Gastroesophageal sphincter (tissue), 4 donors: ENCODE results near the gene TMEM87A. TPM values are rescaled to one million over a fixed set of nuclear protein-coding genes. Genes with fewer than 3 reads are reported as not detected.

Source experiments
- ATAC-seq: fragments of 150-250 bp; one replicate; pipeline ENCODE4 v1.9.1; 2016; ENCODE audit warnings: mild to moderate bottlenecking, moderate library complexity
- H3K27ac ChIP-seq, 4 donors: fragments of 200-600 bp; sonication (generic) in 3 of 4; 1 replicate in 3 of 4; 2 replicates in 1 of 4; pipeline ENCODE4 v1.5.1; 2016 to 2019
- H3K27me3 ChIP-seq: fragments of 200-600 bp; sonication (generic); one replicate; pipeline ENCODE4 v1.5.1; 2019
- H3K36me3 ChIP-seq, 2 donors: fragments of 200-600 bp; sonication (generic); one replicate each; pipeline ENCODE4 v1.5.1; 2019; ENCODE audit warnings: control low read depth in 1 of 2
- H3K4me1 ChIP-seq, 3 donors: fragments of 200-600 bp; sonication (generic); 1 replicate in 2 of 3; 2 replicates in 1 of 3; pipeline ENCODE4 v1.5.1; 2016 to 2019; ENCODE audit warnings: control low read depth in 2 of 3
- H3K4me3 ChIP-seq, 2 donors: fragments of 200-600 bp; sonication (generic); one replicate each; pipeline ENCODE4 v1.5.1; 2019; ENCODE audit warnings: mild to moderate bottlenecking in 1 of 2, moderate library complexity in 1 of 2
- H3K9me3 ChIP-seq, 3 donors: fragments of 200-600 bp; sonication (generic); one replicate each; pipeline ENCODE4 v1.5.1; 2017 to 2019; ENCODE audit warnings: control low read depth in 2 of 3
- EP300 ChIP-seq: sonication (generic); formaldehyde crosslinking; IDR thresholded peaks from one replicate; pipeline ENCODE4 v1.6.1; 2017; ENCODE audit warnings: antibody characterized with exemption, mild to moderate bottlenecking
- POLR2A ChIP-seq, 2 donors: fragments of 450-650 bp; IDR thresholded peaks; one replicate each; pipeline ENCODE4 v1.6.1; 2017; ENCODE audit warnings: antibody characterized with exemption in 2 of 2, mild to moderate bottlenecking in 2 of 2, moderate library complexity in 1 of 2
- POLR2AphosphoS5 ChIP-seq: sonication (generic); formaldehyde crosslinking; IDR thresholded peaks from one replicate; pipeline ENCODE4 v1.6.1; 2017; ENCODE audit warnings: antibody characterized with exemption
- WGBS, 2 donors: methylation state at CpG; one replicate each; pipeline ENCODE4 v1.1.5; 2018; ENCODE audit warnings: low coverage in 1 of 2; 5-methylcytosine and 5-hydroxymethylcytosine counted together
- total RNA-seq, 4 donors: library from RNA; depleted of rRNA; stranded (reverse); fragments of >200 nt; gene quantifications; one replicate each; pipeline ENCODE4 v1.1.0, GENCODE V29; 2016
- TF ChIP-seq, protein P1 (sequence below), 4 experiments: fragments of 200-600 bp in 2 of 4; fragments of 450-650 bp in 2 of 4; sonication (generic) in 1 of 4; IDR thresholded peaks; one replicate each; pipeline ENCODE4 v1.5.1; 2017 to 2019; ENCODE audit warnings: antibody characterized with exemption in 4 of 4, mild to moderate bottlenecking in 2 of 4, moderate library complexity in 2 of 4

The TMEM87A gene
- total RNA-seq, 4 donors from 2014 or later = 49.7 to 70.0 (median 65.9) TPM

DNA sequence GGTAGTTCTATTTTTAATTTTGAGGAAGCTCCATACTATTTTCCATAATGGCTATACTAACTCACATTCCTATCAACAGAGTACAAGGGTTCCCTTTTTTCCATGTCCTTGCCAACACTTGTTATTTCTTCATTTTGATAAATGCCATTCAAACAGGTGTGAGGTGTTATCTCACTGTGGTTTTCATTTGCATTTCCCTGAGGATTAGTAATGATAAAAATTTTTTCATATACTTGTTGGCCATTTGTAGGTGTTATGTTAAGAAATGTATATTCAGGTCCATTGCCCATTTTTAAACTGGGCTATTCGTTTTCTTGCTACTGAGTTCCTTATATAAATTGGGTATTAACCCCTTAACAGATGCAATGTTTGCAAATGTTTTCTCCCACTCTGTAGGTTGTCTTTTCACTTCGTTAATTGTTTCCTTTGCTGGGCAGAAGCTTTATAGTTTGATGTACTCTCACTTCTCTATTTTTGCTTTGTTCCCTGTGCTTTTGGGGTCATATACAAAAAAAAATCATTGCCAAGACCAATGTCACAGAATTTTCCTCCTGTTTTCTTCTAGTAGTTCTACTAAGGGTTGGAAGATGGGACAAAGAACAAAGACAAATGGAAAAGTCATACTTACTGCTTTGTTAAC lies 54.2 kb downstream of the TMEM87A start:
- H3K36me3 ChIP-seq = peaks cover 11 to 96% of the 10 kb centered on the region in 2 donors
- H3K27me3 ChIP-seq = no peaks in the 10 kb centered on the region
- no peak for ATAC-seq
- no peaks in the 10 kb centered on the region for H3K9me3 ChIP-seq
- no peak overlapping the region for H3K4me3 ChIP-seq
- TF ChIP-seq EP300 (no peak), POLR2AphosphoS5 (no peak), POLR2A (IDR thresholded peaks at IDR 0.05) (no peak)
- TF ChIP-seq, protein P1, sequence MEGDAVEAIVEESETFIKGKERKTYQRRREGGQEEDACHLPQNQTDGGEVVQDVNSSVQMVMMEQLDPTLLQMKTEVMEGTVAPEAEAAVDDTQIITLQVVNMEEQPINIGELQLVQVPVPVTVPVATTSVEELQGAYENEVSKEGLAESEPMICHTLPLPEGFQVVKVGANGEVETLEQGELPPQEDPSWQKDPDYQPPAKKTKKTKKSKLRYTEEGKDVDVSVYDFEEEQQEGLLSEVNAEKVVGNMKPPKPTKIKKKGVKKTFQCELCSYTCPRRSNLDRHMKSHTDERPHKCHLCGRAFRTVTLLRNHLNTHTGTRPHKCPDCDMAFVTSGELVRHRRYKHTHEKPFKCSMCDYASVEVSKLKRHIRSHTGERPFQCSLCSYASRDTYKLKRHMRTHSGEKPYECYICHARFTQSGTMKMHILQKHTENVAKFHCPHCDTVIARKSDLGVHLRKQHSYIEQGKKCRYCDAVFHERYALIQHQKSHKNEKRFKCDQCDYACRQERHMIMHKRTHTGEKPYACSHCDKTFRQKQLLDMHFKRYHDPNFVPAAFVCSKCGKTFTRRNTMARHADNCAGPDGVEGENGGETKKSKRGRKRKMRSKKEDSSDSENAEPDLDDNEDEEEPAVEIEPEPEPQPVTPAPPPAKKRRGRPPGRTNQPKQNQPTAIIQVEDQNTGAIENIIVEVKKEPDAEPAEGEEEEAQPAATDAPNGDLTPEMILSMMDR (IDR thresholded peaks at IDR 0.05) = no peak
- 25 to 31% methylated on average over 2 of the region's 2 CpGs for WGBS, 2 donors
- H3K4me1 ChIP-seq = no peaks in the 10 kb centered on the region
- no peak overlapping the region for H3K27ac ChIP-seq

DNA sequence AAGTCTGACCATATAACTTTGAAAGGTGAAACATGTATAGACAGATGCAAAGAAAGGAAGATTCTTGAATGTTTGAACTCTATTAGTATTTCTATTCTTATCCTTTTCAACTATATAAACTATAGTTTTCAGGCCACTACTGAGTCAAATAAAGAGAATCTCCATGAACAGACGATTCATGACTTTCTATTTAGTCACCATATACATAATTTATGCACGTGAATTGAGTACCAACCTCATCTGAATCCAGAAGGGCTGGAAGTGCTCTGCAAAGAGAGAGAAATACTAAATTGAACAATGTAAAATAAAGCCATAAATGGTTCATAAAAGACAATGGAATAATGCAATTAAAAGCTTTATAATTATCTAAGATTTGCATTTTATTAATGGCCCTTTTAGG lies 55.7 kb downstream of the TMEM87A start:
- Histone ChIP-seq H3K27me3 (no peaks in the 10 kb centered on the region), H3K36me3 (peaks cover 11 to 93% of the 10 kb centered on the region in 2 donors), H3K9me3 (no peaks in the 10 kb centered on the region), H3K4me1 (no peaks in the 10 kb centered on the region), H3K27ac (no peak overlapping the region), H3K4me3 (no peak overlapping the region)
- TF ChIP-seq, protein P1 (IDR thresholded peaks at IDR 0.05) = no peak
- no peak for TF ChIP-seq EP300
- TF ChIP-seq POLR2AphosphoS5 = no peak
- no peak for TF ChIP-seq POLR2A (IDR thresholded peaks at IDR 0.05)
- ATAC-seq = no peak
- 75 to 78% methylated on average over 2 of the region's 2 CpGs for WGBS, 2 donors

DNA sequence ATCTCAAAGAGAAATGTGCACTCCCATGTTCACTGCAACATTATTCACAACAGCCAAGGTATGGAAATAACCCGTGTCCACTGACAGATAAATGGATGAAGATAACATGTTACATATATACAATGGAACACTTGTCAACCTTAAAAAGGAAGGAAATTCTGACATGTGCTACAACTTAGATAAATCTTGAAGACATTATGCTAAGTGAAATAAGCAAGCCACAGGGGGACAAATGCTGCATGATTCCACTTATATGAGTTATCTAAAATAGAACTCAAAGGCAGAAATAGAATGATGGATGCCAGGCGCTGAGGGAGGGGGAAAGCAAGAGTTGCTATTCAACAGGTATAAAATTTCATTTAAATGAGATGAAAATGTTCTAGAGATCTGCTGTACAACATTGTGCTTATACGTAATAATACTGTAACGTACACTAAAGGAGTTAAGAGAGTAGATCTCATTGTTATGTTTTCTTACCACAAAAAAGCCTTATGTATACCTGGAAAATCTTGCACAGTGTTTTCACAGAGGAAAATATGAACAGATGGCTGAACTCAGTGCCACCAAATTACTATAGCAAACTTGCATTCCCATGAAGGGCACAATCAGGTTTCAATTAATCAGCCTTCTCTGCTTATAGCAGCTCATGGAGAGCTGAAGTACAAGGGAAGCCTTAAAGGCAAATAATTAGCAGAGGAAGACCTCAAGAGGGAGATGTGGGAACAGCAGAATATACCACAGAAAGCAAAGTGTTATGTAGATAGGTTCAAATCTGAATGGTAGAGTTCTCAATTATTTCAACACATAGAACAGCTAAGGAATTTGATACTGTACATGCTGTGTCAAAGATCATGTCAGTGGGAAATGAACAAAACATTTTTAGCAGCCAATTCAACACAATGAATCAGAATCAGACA lies 57.1 kb downstream of the TMEM87A start:
- Histone ChIP-seq H3K36me3 (peaks cover 11 to 93% of the 10 kb centered on the region in 2 donors), H3K9me3 (no peaks in the 10 kb centered on the region), H3K27ac (no peak overlapping the region), H3K4me1 (no peaks in the 10 kb centered on the region), H3K27me3 (no peaks in the 10 kb centered on the region), H3K4me3 (no peak overlapping the region)
- TF ChIP-seq POLR2A (IDR thresholded peaks at IDR 0.05) (no peak), POLR2AphosphoS5 (no peak), EP300 (no peak)
- TF ChIP-seq, protein P1 (IDR thresholded peaks at IDR 0.05) = no peak
- WGBS, 2 donors = 77 to 82% methylated on average over 4 of the region's 4 CpGs
- ATAC-seq = no peak

DNA sequence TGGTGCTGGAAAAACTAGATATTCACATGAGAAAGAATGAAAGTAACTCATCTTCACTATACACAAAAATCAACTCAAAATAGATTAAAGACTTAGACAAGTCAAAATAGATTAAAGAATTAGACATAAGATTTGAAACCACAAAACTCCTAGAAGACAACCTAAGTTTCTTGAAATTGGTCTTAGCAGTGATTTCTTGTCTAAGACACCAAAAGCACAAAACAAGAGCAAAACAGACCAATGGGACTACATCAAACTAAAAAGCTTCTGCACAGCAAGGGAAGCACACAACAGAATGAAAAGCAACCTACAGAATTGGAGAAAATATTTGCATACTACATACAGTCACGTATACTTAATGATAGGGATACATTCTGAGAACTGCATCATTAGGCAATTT lies 58.6 kb downstream of the TMEM87A start:
- Histone ChIP-seq H3K4me3 (no peak overlapping the region), H3K4me1 (no peaks in the 10 kb centered on the region), H3K27me3 (no peaks in the 10 kb centered on the region), H3K9me3 (no peaks in the 10 kb centered on the region), H3K27ac (no peak overlapping the region), H3K36me3 (peaks cover 9 to 93% of the 10 kb centered on the region in 2 donors)
- no peak for ATAC-seq
- no peak for TF ChIP-seq EP300
- TF ChIP-seq, protein P1 (IDR thresholded peaks at IDR 0.05) = no peak
- TF ChIP-seq POLR2AphosphoS5 = no peak
- no peak for TF ChIP-seq POLR2A (IDR thresholded peaks at IDR 0.05)
- 77 to 100% methylated on average over 1 of the region's 1 CpG for WGBS, 2 donors
